NCI-H345 (cell line): Measurements from ENCODE around the gene TUBGCP6.

ENCODE experiments used
- DNase-seq: peaks from one replicate; lab custom pipeline; 2025; lab: John Stamatoyannopoulos, UW

The TUBGCP6 gene

DNA sequence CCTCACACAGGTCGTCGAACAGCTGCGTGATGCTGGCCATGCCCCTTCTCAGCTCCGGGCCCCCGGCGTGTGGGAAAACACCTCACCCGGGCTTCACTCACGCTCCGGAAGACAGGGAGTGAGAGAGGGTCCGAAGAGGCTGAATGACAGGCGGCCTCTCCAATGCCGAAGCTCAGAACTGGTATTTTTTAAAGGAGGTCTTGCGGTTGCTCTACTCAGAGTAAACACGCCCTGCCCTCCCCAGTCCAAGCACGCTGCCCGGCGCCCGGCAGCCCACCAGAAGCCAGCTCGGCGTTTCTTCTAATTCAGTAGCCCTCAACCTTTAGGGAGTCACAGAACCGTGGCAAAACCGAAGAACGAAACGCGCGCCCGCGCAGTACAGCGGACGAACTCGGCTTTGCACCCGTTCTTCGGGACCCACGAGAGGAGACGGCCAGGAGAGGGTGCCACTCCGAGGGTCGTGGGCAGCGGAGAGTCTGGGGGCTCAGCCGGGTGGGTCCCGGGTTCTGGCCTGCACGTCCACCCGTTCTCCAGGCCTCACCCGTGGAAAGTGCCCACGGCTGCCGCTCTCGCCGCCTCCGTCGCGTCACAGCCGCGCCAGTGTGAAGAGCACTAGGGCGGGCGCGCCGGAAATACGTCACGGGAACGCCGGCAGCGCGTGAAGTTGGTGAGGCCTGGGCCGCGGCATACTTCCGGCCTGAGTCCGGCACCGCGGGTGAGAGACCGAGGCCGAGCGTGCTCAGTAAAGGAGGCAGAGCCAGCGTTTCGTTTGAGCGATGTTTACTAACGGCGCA lies at the start of gene TUBGCP6:
Gene TUBGCP6 (minus strand): TSS at position 604 of the 794 bp plus-strand sequence. CDS start 564 bp downstream, at position 40.
- DNase-seq: peak; percentile 90

DNA sequence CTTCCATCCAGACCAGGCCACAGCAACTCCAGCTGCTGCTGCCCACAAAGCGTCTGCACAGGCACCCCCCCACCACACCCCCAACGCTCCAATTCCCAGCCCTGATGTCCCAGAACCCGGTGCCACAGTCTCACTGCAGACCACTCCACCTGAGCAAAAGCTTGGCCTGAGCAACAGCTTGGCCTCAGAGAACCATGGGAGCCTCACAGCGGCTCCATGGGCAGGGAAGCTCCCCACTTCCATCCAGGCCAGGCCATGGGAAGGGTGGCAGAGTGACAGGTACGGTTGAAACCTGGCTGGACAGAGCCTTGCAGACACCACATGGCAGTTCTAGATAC lies 49.5 kb upstream of the TUBGCP6 start:
- DNase-seq: no peak

- DNase-seq: no peak
Observed at GRCh38 chr22:50293441-50294318, 48.9 kb upstream of the TUBGCP6 start.

GRCh38 chr22:50292643-50293440 lies 48.0 kb upstream of the TUBGCP6 start:
- no peak for DNase-seq

DNA sequence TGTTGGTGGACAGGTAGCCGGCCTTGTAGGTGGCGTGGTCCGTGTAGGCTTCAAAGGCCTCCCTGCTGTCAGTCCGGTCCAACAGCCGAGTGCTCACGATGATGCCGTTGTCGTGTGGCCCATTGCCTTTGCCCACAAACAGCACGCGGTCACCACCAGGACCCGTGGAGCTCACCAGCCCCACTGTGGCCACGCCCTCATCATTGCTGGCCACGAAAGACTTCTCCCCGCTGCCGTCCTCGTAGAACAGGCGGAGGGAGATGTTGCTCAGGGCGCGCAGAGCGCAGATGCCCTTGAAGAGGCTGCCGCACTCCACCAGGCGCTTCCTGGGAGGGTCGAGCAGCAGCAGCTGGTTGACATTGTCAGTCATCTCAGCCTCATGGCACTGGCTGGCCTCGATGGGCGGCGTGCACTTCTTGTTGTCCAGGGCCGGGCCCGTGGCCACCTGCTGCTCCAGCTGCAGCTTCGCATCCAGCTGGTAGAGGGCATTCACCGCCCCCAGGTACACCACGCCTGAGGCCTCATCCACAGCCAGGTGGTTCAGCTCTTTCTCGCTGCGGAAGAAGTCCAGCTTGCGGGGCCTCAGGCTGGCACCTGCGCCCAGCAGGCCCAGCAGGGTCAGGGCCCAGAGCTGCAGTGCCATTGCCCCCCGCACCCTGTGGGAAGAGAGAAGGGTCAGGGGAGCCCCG lies 45.3 kb upstream of the TUBGCP6 start:
- DNase-seq: peak; percentile 37

DNA sequence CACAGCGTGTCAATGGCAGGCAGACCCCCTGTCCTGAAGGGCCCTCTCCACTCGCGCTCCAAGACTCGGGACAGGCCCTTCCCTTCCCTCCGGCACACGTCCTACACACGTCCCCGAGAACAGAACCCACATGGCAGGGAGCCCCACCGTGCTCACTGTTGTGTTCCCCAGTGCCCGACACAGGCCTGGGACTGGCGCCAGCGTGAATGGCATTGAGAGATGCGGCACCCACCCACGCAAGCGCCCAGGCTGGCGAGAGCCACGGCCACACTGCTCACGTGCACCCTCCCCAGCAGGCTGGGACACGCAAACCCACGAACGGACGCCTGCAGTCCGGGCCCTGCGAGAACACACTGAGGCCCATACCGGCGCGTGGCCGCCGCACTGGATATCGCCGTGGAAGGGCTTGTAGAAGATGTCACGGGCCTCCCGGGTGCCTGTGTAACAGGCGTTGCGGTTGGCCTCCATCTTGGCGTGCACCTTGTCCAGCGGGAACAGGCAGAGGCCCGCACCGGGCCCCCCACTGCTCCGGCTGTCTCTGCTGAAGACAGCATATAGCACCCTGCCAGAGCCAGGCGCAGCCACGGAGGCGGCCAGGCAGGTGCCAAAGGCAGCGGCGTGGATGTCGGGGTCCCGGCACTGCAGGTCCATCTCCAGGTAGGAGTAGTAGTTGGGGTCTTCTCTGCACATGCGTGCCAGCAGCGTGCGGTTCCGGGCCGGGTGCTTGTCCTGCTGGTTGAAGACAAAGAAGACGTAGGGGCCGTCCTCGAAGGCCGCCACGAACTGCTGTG lies 44.5 kb upstream of the TUBGCP6 start:
- no peak for DNase-seq

- DNase-seq: no peak
Observed at GRCh38 chr22:50287731-50288130, 42.9 kb upstream of the TUBGCP6 start.

DNA sequence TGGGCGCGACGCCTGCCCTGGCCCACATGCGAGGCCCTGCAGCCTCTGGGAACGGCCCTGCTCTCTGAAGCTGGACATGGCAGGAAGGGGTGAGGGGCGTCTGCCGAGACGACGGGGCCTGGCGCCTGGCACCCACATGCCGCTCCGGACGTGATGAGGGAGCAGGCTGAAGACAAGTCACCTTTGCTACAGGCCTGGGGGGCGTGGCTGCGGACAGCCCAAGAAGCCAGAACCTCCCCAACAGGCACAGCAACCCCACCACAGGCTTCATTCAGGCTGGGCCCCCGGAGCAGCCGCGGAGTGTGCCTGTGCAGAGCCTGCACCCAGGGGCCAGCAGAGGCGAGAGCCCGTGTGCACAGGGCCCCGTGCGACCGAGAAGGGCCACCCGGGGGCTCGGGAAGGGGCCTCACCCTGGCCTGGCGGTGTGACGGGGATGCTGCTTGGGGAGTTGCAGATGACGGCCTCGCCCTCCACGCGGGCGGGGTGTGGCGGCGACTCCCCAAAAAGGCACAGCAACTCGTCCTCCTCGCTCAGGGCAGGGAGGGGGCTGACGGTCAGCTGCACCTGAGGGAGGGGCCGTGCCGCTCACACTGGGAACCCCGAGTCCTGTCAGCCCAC lies 42.0 kb upstream of the TUBGCP6 start:
- no peak for DNase-seq

DNA sequence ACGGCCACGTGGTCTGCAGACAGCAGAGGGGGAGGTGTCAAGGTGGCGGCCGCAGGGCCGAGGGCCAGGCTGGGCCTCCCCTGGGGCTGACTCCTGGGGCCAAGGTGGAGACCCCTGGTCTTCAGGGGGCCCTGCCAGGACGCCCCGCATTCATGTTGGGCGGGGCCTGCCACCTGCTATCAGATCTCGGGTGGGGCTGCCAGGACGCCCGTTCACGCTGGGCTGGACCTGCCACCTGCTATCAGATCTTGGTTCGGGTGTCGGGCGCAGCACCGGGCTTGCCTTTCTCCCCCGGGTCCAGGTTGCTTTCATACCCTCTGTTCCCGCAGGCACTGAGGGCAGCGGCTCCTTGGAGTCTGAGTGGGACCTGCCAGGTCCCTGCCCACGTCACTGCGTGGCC lies 41.5 kb upstream of the TUBGCP6 start:
- DNase-seq: no peak

GRCh38 chr22:50285568-50286229 lies 40.9 kb upstream of the TUBGCP6 start:
- no peak for DNase-seq

- no peak for DNase-seq
Observed at GRCh38 chr22:50284479-50284878, 39.7 kb upstream of the TUBGCP6 start.

- no peak for DNase-seq
Observed at GRCh38 chr22:50283821-50284220, 39.0 kb upstream of the TUBGCP6 start.

- no peak for DNase-seq
Observed at GRCh38 chr22:50282361-50283155, 37.7 kb upstream of the TUBGCP6 start.

DNA sequence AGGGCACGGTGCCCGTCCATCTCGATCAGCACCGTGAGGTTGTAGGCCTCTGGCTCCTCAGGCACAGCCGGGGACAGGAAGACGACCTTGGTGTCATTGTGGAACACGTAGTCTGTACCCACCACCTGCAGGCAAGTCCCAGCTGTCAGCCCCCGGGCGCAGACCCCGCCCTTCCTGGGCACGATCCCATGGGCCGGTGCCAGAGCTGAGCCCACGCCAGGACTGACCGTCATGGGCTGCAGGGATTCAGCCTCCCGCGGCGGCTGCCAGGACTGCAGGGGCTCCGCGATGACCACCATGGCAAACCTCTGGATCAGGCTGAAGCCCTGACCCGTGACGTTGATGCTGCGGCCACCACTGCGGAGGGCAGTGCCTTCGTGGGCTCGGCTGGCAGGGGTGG lies 37.1 kb upstream of the TUBGCP6 start:
- DNase-seq: no peak

- DNase-seq: no peak
Observed at GRCh38 chr22:50281384-50281760, 36.5 kb upstream of the TUBGCP6 start.

DNA sequence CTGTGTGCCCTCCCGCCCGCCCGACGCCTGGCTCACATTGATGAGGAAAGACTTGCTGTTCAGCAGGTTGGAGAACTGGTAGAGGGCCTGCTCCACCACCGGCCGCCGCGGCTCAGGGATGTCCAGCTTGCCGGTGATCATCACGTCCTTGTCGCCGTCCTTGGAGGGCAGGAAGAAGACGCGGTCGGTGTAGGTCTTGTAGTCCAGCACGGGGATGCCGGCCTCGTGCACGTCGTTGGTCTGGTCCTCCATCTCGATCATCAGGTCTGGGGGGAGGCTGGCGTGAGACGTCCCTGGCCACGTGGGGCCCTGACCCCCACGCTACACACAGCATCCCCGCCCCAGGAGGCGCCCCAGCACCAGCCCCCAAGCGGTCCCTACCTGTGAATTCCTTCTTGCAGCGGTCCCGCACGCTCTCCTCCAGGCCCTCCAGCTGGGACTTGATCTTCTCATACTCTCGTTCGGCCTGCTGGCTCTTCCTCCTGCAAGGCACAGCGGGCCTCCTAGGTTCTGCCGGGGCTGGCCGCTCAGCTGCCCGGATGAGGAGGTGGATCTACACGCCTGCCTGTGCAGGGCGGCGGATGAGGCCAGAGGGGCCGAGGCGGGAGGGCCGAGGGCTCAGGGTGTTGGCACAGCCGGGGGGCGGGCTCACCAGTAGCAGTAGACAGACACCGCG lies 36.0 kb upstream of the TUBGCP6 start:
- no peak for DNase-seq

- DNase-seq: no peak
Observed at GRCh38 chr22:50280022-50280707, 35.3 kb upstream of the TUBGCP6 start.
